A549 (cell line): ENCODE results near the gene ATF1.

ENCODE experiments used
- CBX2 ChIP-seq: fragments of 200-600 bp; sonication (generic); IDR thresholded peaks from 2 replicates; pipeline ENCODE4 v1.6.1; 2016; ENCODE audit warnings: low read depth, mild to moderate bottlenecking, borderline replicate concordance
- CEBPB ChIP-seq, 2 experiments: fragments of >200 bp in 1 of 2; sonication (Bioruptor Twin) in 1 of 2; formaldehyde crosslinking in 1 of 2; IDR thresholded peaks; 2 replicates each; pipeline ENCODE4 v1.6.1; 2012 to 2016
- CTCF ChIP-seq: fragments of >200 bp; sonication (Bioruptor Twin); formaldehyde crosslinking; IDR thresholded peaks from 3 replicates; pipeline ENCODE4 v1.5.1; 2016
- JUNB ChIP-seq: fragments of >200 bp; sonication (Bioruptor Twin); formaldehyde crosslinking; IDR thresholded peaks from 2 replicates; pipeline ENCODE4 v1.6.1; 2016
- KDM5A ChIP-seq: fragments of 200-600 bp; sonication (generic); IDR thresholded peaks from 2 replicates; pipeline ENCODE4 v1.6.1; 2016; ENCODE audit warnings: antibody characterized with exemption, mild to moderate bottlenecking
- POLR2A ChIP-seq: IDR thresholded peaks from 2 replicates; pipeline ENCODE4 v1.6.1; 2012; ENCODE audit warnings: mild to moderate bottlenecking, low read length
- RNF2 ChIP-seq: fragments of 200-600 bp; sonication (generic); IDR thresholded peaks from 2 replicates; pipeline ENCODE4 v1.6.1; 2016; ENCODE audit warnings: low read depth, mild to moderate bottlenecking, antibody characterized with exemption, moderate library complexity, borderline replicate concordance

GRCh38 chr12:50764286-50765094 lies 589 bp downstream of the ATF1 start:
- TF ChIP-seq CTCF (no peak), CBX2 (no peak), CEBPB (IDR thresholded peaks at IDR 0.05) (no peak), JUNB (no peak), RNF2 (no peak), POLR2A (no peak; the same call in 1 of the 2 replicates), KDM5A (no peak)
